DOHH2 (cell line): ENCODE results near the gene KIF25.

Experiments used
- CTCF ChIP-seq: fragments of 200-600 bp; sonication (generic); IDR thresholded peaks from one replicate; pipeline ENCODE4 v1.5.1; 2014; ENCODE audit warnings: antibody characterized with exemption, mild to moderate bottlenecking, low read depth, low read length; ENCODE audit not compliant: poor library complexity, severe bottlenecking
- EZH2phosphoT487 ChIP-seq: fragments of 200-600 bp; sonication (generic); IDR thresholded peaks from 2 replicates; pipeline ENCODE4 v1.6.1; 2017; ENCODE audit warnings: borderline replicate concordance, mild to moderate bottlenecking, antibody characterized with exemption, low read length, moderate library complexity, mixed read lengths

GRCh38 chr6:168078175-168078942 is 80.9 kb downstream of the KIF25 start:
- no peak for TF ChIP-seq CTCF
- TF ChIP-seq EZH2phosphoT487 = no peak
